ENCODE results near the gene FBXO28.

- no peak for TF ChIP-seq CTCF (IDR thresholded peaks at IDR 0.05)
- TF ChIP-seq POLR2A (IDR thresholded peaks at IDR 0.05): no peak
- TF ChIP-seq EP300 (IDR thresholded peaks at IDR 0.05): no peak
- TF ChIP-seq POLR2AphosphoS5 (IDR thresholded peaks at IDR 0.05): no peak
Measured at GRCh38 chr1:224090116-224090515, 23.8 kb upstream of the FBXO28 start.
